ENCODE data around the gene CYP39A1. TPM values are rescaled to one million over a fixed set of nuclear protein-coding genes. Genes with fewer than 3 reads are reported as not detected.
"Not testable (repeated sequence)": the region's sequence is repeated elsewhere in the genome, so short reads cannot be mapped to it uniquely, and the experiment has no call there.

CYP39A1 gene
- total and polyA plus RNA-seq, 2 donors (not counting 1 experiment from before 2014, with no cell fraction given) = 0.49 to 3.8 TPM

DNA sequence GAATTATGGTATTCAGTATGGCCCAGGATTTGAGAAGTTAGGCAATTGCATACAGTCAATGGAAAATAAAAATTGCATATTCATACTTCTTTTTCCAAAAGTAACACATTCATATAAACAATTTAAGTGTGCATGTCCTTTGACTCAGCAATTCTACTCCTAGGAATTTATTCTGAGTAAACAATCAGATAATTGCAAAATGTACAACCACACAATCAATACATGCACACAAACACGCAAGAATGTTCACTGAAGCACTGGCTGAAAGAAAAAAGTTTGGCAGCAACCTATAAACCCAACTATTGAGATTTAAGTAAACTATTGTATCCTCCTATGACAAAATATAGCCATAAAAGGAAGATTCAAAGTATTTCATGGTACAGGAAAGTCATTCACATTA, 1.6 kb downstream of the CYP39A1 start:
- H3K9me3 ChIP-seq (ENCODE audit: control insufficient read depth, insufficient read depth, low read depth, low read length) = no peaks in the 10 kb centered on the region
- no peak overlapping the region for H3K27ac ChIP-seq (ENCODE audit: insufficient read depth, low read length)
- TF ChIP-seq CTCF (conservative IDR thresholded peaks at IDR 0.05 in 1 of 2, IDR thresholded peaks at IDR 0.05 in 1 of 2; ENCODE audit: low read depth in 1 of 2, low read length in 2 of 2) (no peak), EZH2 (IDR thresholded peaks at IDR 0.05; ENCODE audit: low read length, missing control alignments) (no peak)
- DNase-seq (ENCODE audit: low read depth in 2 of 2) = peak in 1 of 2 donors; percentile 83
- no peaks in the 10 kb centered on the region for H3K36me3 ChIP-seq (ENCODE audit: control insufficient read depth, insufficient read depth, low read length)
- H3K4me1 ChIP-seq (ENCODE audit: control insufficient read depth, extremely low read depth, insufficient read depth, low read length) = no peaks in the 10 kb centered on the region
- no peak overlapping the region for H2AFZ ChIP-seq (ENCODE audit: low read length)
- H3K79me2 ChIP-seq (ENCODE audit: control insufficient read depth, insufficient read depth, low read length) = no peaks in the 10 kb centered on the region
- no peak overlapping the region for H3K4me2 ChIP-seq (ENCODE audit: extremely low read depth, insufficient read depth, low read length)
- H3K27me3 ChIP-seq (ENCODE audit: control insufficient read depth, insufficient read depth, low read length) = no peaks in the 10 kb centered on the region
- H3K9ac ChIP-seq (ENCODE audit: insufficient read depth, low read length) = no peak overlapping the region
- H3K4me3 ChIP-seq (replicated peaks in 1 of 4; ENCODE audit: control extremely low read depth in 1 of 4, insufficient read depth in 1 of 4, low read depth in 3 of 4, low read length in 4 of 4) = no peak overlapping the region
- H4K20me1 ChIP-seq (ENCODE audit: control insufficient read depth, extremely low read depth, insufficient read depth, low read length) = no peaks in the 10 kb centered on the region

DNA sequence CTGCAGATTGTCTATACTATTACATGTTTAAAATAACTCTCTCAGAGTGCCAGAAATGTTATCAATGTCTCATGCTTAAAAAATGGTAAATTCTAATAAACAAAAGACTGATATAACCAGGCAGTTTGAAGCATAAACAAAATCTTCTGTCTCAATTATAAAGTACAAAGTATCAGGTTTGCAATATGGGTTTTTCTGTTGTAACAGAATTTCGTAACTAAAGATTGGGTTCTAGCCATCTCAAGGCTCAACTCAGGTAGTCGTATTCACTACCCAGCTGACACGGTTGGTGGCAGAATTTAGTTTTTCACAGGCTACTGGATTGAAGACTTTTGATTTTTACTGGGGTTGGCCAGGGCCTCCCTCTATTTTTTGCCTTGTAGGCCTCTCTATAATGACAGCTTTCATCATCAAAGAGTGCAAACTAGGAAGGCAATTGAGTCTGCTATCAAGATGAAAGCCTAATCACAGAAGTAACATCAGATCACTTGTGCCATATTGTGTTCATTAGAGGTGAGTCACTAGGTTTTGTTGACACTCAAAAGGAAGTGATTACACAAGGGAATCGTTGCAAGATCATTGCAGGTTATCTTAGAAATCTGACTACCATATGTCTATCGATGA, 3.6 kb downstream of the CYP39A1 start:
- Histone ChIP-seq H4K20me1 (ENCODE audit: control insufficient read depth, extremely low read depth, insufficient read depth, low read length) (no peaks in the 10 kb centered on the region), H3K4me2 (ENCODE audit: extremely low read depth, insufficient read depth, low read length) (no peak overlapping the region)
- peak in 1 of 2 donors; percentile 23 for DNase-seq (ENCODE audit: low read depth in 2 of 2)

DNA sequence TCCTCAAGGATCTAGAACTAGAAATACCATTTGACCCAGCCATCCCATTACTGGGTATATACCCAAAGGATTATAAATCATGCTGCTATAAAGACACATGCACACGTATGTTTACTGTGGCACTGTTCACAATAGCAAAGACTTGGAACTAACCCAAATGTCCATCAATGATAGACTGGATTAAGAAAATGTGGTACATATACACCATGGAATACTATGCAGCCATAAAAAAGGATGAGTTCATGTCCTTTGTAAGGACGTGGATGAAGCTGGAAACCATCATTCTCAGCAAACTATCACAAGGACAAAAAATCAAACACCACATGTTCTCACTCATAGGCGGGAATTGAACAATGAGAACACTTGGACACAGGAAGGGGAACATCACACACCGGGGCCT, 4.5 kb downstream of the CYP39A1 start:
- H3K79me2 ChIP-seq (ENCODE audit: control insufficient read depth, insufficient read depth, low read length); H3K4me1 ChIP-seq (ENCODE audit: control insufficient read depth, extremely low read depth, insufficient read depth, low read length); H3K4me2 ChIP-seq (ENCODE audit: extremely low read depth, insufficient read depth, low read length); DNase-seq (ENCODE audit: low read depth in 2 of 2); H3K36me3 ChIP-seq (ENCODE audit: control insufficient read depth, insufficient read depth, low read length); H3K9ac ChIP-seq (ENCODE audit: insufficient read depth, low read length); H2AFZ ChIP-seq (ENCODE audit: low read length); H3K9me3 ChIP-seq (ENCODE audit: control insufficient read depth, insufficient read depth, low read depth, low read length); H4K20me1 ChIP-seq (ENCODE audit: control insufficient read depth, extremely low read depth, insufficient read depth, low read length); H3K27me3 ChIP-seq (ENCODE audit: control insufficient read depth, insufficient read depth, low read length); H3K4me3 ChIP-seq (replicated peaks in 1 of 4; ENCODE audit: control extremely low read depth in 1 of 4, insufficient read depth in 1 of 4, low read depth in 3 of 4, low read length in 4 of 4); H3K27ac ChIP-seq (ENCODE audit: insufficient read depth, low read length): not testable (repeated sequence)

More for the DNA sequence above, 3.6 kb downstream of the CYP39A1 start:
- H3K9ac ChIP-seq (ENCODE audit: insufficient read depth, low read length) = no peak overlapping the region
- no peaks in the 10 kb centered on the region for H3K4me1 ChIP-seq (ENCODE audit: control insufficient read depth, extremely low read depth, insufficient read depth, low read length)
- no peaks in the 10 kb centered on the region for H3K79me2 ChIP-seq (ENCODE audit: control insufficient read depth, insufficient read depth, low read length)
- no peak overlapping the region for H3K4me3 ChIP-seq (replicated peaks in 1 of 4; ENCODE audit: control extremely low read depth in 1 of 4, insufficient read depth in 1 of 4, low read depth in 3 of 4, low read length in 4 of 4)
- TF ChIP-seq CTCF (conservative IDR thresholded peaks at IDR 0.05 in 1 of 2, IDR thresholded peaks at IDR 0.05 in 1 of 2; ENCODE audit: low read depth in 1 of 2, low read length in 2 of 2) (no peak), EZH2 (IDR thresholded peaks at IDR 0.05; ENCODE audit: low read length, missing control alignments) (no peak)
- no peaks in the 10 kb centered on the region for H3K9me3 ChIP-seq (ENCODE audit: control insufficient read depth, insufficient read depth, low read depth, low read length)
- no peak overlapping the region for H2AFZ ChIP-seq (ENCODE audit: low read length)
- H3K27ac ChIP-seq (ENCODE audit: insufficient read depth, low read length) = no peak overlapping the region
- no peaks in the 10 kb centered on the region for H3K36me3 ChIP-seq (ENCODE audit: control insufficient read depth, insufficient read depth, low read length)
- no peaks in the 10 kb centered on the region for H3K27me3 ChIP-seq (ENCODE audit: control insufficient read depth, insufficient read depth, low read length)

Data from fibroblast of lung (primary cell).